Measurements from ENCODE around the gene MTFR1L. TPM values are rescaled to one million over a fixed set of nuclear protein-coding genes. Genes with fewer than 3 reads are reported as not detected.

The MTFR1L gene
- total RNA-seq, 1 donor from 2014 or later, result 76.8 TPM

DNA sequence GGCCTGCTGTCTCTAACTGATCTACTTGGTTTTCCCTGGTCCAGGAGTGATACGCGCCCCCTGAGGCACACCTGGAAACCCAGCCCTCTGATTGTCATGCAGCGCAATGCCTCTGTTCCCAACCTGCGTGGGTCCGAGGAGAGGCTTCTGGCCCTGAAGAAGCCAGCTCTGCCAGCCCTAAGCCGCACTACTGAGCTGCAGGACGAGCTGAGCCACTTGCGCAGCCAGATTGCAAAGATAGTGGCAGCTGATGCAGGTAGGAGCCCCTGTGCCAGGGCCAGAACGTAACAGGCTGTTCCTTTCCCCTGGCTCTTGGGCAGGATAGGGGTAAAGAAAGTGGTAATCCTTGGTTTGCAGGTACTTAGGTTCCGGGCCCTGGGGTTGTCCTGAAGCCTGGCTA is 6.8 kb downstream of the MTFR1L start:
- H3K4me3 Mint-ChIP-seq (ENCODE audit: unreplicated experiment), result no peak overlapping the region
- peak; percentile 66 for DNase-seq (ENCODE audit: extremely low spot score, unreplicated experiment)
- no peaks in the 10 kb centered on the region for H3K27me3 Mint-ChIP-seq (ENCODE audit: unreplicated experiment)
- TF ChIP-seq CTCF (IDR thresholded peaks at IDR 0.05), result no peak
- no peak overlapping the region for H3K27ac Mint-ChIP-seq (ENCODE audit: unreplicated experiment)
- H3K9me3 Mint-ChIP-seq (ENCODE audit: unreplicated experiment), result no peaks in the 10 kb centered on the region
- peaks cover 36% of the 10 kb centered on the region for H3K36me3 Mint-ChIP-seq (ENCODE audit: unreplicated experiment)
- peaks cover 7% of the 10 kb centered on the region for H3K4me1 Mint-ChIP-seq (ENCODE audit: unreplicated experiment)

DNA sequence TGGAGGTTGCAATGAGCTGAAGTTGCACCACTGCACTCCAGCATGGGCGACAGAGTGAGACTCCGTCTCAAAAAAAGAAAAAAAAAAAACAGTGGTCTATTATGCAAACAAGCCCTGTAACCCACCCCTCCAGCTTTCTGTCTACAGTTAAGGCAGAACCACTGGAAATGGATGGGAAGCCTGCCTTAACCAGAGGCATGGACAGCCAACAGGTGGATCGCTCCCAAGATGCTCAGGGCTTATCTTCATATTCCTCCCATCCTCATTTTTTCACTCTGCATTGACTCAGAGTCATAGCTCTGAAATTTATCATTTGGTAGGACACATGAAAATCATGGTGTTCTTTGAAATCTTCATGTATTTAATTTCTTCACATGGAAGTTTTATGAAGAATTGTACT is 8.7 kb downstream of the MTFR1L start:
- Mint-ChIP-seq H3K36me3 (ENCODE audit: unreplicated experiment) (peaks cover 45% of the 10 kb centered on the region), H3K4me3 (ENCODE audit: unreplicated experiment) (no peak overlapping the region), H3K9me3 (ENCODE audit: unreplicated experiment) (no peaks in the 10 kb centered on the region), H3K4me1 (ENCODE audit: unreplicated experiment) (no peaks in the 10 kb centered on the region), H3K27me3 (ENCODE audit: unreplicated experiment) (no peaks in the 10 kb centered on the region), H3K27ac (ENCODE audit: unreplicated experiment) (no peak overlapping the region)
- no peak for TF ChIP-seq CTCF (IDR thresholded peaks at IDR 0.05)
- no peak for DNase-seq (ENCODE audit: extremely low spot score, unreplicated experiment)

DNA sequence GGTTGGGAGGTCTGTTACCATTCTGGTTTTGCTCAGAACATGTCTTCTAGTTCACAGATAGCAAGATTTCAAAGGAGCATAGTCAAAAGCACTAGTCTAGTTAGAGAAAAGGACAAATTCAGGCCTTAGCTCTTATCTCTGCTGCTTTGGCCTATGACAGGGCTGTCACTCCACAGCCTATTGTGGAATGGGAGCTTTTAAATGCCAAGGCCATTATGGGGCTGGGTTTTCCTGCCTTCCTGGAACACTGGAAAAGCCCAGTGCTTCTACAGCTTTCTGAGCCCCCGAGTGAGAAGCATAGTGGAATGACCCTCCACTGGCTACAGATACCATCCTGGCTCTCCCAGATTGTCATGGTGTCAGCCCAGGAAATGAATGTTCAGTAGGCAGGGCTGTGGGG is 9.3 kb downstream of the MTFR1L start:
- H3K36me3 Mint-ChIP-seq (ENCODE audit: unreplicated experiment), result peaks cover 45% of the 10 kb centered on the region
- peak; percentile 10 for DNase-seq (ENCODE audit: extremely low spot score, unreplicated experiment)
- no peak overlapping the region for H3K27ac Mint-ChIP-seq (ENCODE audit: unreplicated experiment)
- H3K27me3 Mint-ChIP-seq (ENCODE audit: unreplicated experiment), result no peaks in the 10 kb centered on the region
- H3K9me3 Mint-ChIP-seq (ENCODE audit: unreplicated experiment), result no peaks in the 10 kb centered on the region
- no peaks in the 10 kb centered on the region for H3K4me1 Mint-ChIP-seq (ENCODE audit: unreplicated experiment)
- TF ChIP-seq CTCF (IDR thresholded peaks at IDR 0.05), result no peak
- no peak overlapping the region for H3K4me3 Mint-ChIP-seq (ENCODE audit: unreplicated experiment)

DNA sequence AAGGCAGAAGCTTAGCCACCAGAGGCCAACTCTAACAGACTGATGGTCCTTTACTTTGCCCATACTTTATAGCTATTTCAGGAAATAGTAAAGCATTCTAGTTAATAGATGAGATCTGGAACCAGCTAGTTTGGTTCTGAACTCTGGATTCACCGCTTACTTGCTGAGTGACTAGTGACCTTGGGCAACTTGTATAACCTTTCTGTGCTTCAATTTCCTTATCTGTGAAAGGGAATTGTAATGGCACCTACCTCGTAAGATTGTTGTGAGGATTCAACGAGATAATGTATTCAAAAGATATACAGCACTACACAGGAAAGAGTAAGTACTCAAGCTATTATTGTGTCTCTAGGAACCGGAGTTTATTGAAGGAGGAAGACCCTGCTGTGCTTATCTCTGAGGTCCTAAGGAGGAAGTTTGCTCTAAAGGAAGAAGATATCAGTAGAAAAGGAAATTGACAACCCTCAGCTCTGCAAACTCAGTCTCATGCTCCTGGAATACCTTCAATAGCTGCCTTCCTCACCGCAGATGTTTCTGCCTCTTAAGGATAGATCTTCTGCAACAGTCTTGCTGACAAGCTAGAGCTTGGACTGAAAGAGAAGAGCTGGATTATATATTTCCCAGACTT is 11.9 kb downstream of the MTFR1L start:
- Mint-ChIP-seq H3K9me3 (ENCODE audit: unreplicated experiment) (no peaks in the 10 kb centered on the region), H3K36me3 (ENCODE audit: unreplicated experiment) (peaks cover 44% of the 10 kb centered on the region), H3K27me3 (ENCODE audit: unreplicated experiment) (no peaks in the 10 kb centered on the region), H3K4me1 (ENCODE audit: unreplicated experiment) (peaks cover 23% of the 10 kb centered on the region), H3K4me3 (ENCODE audit: unreplicated experiment) (no peak overlapping the region), H3K27ac (ENCODE audit: unreplicated experiment) (no peak overlapping the region)
- peak; percentile 1 for DNase-seq (ENCODE audit: extremely low spot score, unreplicated experiment)
- no peak for TF ChIP-seq CTCF (IDR thresholded peaks at IDR 0.05)

- no peaks in the 10 kb centered on the region for H3K27me3 Mint-ChIP-seq (ENCODE audit: unreplicated experiment)
- H3K9me3 Mint-ChIP-seq (ENCODE audit: unreplicated experiment), result no peaks in the 10 kb centered on the region
- TF ChIP-seq CTCF (IDR thresholded peaks at IDR 0.05), result no peak
- H3K27ac Mint-ChIP-seq (ENCODE audit: unreplicated experiment), result no peak overlapping the region
- H3K36me3 Mint-ChIP-seq (ENCODE audit: unreplicated experiment), result peaks cover 41% of the 10 kb centered on the region
- peak; percentile 36 for DNase-seq (ENCODE audit: extremely low spot score, unreplicated experiment)
- H3K4me3 Mint-ChIP-seq (ENCODE audit: unreplicated experiment), result no peak overlapping the region
- peaks cover 30% of the 10 kb centered on the region for H3K4me1 Mint-ChIP-seq (ENCODE audit: unreplicated experiment)
Measured at GRCh38 chr1:25832336-25833037, 12.7 kb downstream of the MTFR1L start.

All from osteocyte (in vitro differentiated cells).